GM12872 (cell line): Measurements from ENCODE around the gene TPST2.

Experiments used
- CTCF ChIP-seq: IDR thresholded peaks from 3 replicates; pipeline ENCODE4 v1.5.1; 2011; ENCODE audit warnings: low read depth, mild to moderate bottlenecking, low read length, moderate library complexity; ENCODE audit not compliant: insufficient read depth

Gene TPST2

GRCh38 chr22:26616650-26617049 is 26.7 kb upstream of the TPST2 start:
- no peak for TF ChIP-seq CTCF

GRCh38 chr22:26615830-26616435 is 26.0 kb upstream of the TPST2 start:
- no peak for TF ChIP-seq CTCF

GRCh38 chr22:26615149-26615548 is 25.2 kb upstream of the TPST2 start:
- no peak for TF ChIP-seq CTCF

- no peak for TF ChIP-seq CTCF
Observed at GRCh38 chr22:26614322-26614721, 24.4 kb upstream of the TPST2 start.

- no peak for TF ChIP-seq CTCF
Observed at GRCh38 chr22:26612652-26613051, 22.7 kb upstream of the TPST2 start.

GRCh38 chr22:26610996-26611395 is 21.1 kb upstream of the TPST2 start:
- no peak for TF ChIP-seq CTCF

- TF ChIP-seq CTCF, result no peak
Observed at GRCh38 chr22:26610072-26610958, 20.4 kb upstream of the TPST2 start.
